Head of caudate nucleus (tissue), 42 donors: Measurements from ENCODE around the gene UQCRHL.

Experiments
- DNase-seq, 42 donors: peaks; one replicate each; pipeline versions ENCODE4 v3.0.0 to v3.0.0-alpha.2; 2020 to 2021; ENCODE audit warnings: mixed read lengths in 7 of 42
- intact Hi-C: fragments of 100-400 bp; cut with DNase I; formaldehyde crosslinking; loops from one replicate; pipeline ENCODE4 v1.15.0; 2022

The UQCRHL gene

DNA sequence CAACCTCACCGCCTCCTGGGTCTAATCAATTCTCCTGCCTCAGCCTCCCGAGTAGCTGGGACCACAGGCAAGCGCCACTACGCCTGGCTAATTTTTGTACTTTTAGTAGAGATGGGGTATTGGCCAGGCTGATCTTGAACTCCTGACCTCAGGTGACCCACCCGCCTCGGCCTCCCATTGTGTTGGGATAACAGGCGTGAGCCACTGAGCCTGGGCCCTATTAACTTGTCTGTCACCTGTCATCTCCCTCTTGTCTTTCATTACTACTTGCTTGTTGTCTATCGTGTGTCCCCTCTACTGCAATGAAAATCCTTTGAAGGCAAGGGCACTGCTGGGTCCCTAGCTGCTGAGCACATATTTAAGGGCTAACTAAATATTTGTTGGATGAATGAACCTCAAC, 3.4 kb downstream of the UQCRHL start:
- DNase-seq: no peak
- intact Hi-C loops: no loop called here

DNA sequence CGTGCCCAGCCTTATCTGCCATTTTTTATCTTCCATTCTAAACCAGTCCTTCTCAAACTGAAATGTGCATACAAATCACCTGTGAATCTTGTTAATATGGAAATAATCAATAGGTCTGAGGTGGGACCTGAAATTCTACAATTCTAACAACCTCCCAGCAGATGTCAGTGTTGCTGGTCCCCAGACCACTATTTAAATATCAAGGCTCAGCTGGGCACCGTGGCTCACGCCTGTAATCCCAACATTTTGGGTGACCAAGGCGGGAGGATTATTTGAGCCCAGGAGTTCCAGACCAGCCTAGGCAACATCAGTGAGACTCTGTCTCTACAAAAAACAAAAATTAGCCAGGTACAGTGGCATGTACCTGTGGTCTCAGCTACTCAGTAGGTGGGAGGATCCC, 4.1 kb downstream of the UQCRHL start:
- DNase-seq: peak in 3 of 42 donors; percentile 28 to 45 (median 32)
- intact Hi-C loops: no loop called here

GRCh38 chr1:15802234-15802965, 5.0 kb downstream of the UQCRHL start:
- intact Hi-C loops: no loop called here
- DNase-seq: no peak

GRCh38 chr1:15799928-15800835, 7.3 kb downstream of the UQCRHL start:
- intact Hi-C loops: loop anchor here (10.0 kb wide), 2 partner anchors 195 to 255 kb away; no protein-coding TSS in a partner anchor
- no peak for DNase-seq

- peak in 17 of 42 donors; percentile 9 to 65 (median 24) for DNase-seq
- intact Hi-C loops: loop anchor here (10.0 kb wide), 2 partner anchors 196 to 256 kb away; no protein-coding TSS in a partner anchor
Measured at GRCh38 chr1:15799004-15799867, 8.2 kb downstream of the UQCRHL start.

DNA sequence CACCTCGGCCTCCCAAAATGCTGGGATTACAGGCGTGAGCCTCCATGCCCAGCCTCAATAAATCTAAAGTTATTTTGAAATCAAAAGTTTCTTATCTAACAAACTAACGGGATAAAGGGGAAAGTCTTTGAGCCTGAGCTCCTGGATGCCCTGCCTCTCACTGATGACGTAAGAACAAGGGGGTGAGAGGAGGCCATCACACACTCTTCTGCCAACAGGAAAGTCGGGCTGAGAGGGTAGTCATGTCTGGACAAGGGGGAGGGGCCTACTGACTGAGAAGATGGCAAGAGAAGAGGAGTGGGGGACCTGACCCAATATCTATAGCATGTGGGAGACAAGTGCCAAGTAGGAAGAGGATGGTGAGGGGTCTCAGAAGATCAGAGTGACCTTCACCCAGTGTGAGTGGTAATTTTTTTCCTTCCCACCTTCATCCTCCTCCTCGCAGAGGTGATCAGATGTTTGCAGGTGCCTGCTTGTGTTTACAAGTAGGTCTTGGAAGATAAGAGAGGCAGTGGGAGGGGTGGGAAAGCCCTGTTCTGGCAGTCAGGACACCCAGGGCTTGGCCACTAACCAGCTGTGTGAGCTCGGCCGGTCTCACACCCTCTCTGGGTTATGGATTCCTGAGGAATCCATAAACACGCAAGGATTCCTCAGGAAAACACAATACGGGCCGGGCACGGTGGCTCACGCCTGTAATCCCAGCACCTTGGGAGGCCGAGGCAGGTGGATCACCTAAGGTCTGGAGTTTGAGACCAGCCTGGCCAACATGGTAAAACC, 9.6 kb downstream of the UQCRHL start:
- intact Hi-C loops: loop anchor here (10.0 kb wide), 2 partner anchors 197 to 257 kb away; no protein-coding TSS in a partner anchor
- no peak for DNase-seq

DNA sequence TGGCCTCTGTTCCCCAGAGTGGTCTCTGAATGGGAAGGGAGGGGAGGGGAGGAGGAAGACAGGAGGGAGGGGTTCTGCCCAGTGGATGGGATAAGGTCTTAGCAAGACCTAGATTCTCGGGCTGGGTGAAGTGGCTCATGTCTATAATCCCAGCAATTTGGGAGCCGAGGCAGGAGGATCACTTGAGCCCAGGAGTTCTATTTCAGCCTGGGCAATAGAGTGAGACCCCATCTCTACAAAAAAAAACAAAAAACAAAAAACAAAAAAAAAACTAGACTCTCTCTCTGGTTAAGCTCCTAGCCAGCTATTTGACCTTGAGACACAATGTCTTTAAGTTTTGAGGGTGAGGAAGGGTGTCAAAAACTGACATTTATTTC, 11.4 kb downstream of the UQCRHL start:
- intact Hi-C loops: loop anchor here (10.0 kb wide), 2 partner anchors 199 to 259 kb away; no protein-coding TSS in a partner anchor
- DNase-seq: no peak

DNA sequence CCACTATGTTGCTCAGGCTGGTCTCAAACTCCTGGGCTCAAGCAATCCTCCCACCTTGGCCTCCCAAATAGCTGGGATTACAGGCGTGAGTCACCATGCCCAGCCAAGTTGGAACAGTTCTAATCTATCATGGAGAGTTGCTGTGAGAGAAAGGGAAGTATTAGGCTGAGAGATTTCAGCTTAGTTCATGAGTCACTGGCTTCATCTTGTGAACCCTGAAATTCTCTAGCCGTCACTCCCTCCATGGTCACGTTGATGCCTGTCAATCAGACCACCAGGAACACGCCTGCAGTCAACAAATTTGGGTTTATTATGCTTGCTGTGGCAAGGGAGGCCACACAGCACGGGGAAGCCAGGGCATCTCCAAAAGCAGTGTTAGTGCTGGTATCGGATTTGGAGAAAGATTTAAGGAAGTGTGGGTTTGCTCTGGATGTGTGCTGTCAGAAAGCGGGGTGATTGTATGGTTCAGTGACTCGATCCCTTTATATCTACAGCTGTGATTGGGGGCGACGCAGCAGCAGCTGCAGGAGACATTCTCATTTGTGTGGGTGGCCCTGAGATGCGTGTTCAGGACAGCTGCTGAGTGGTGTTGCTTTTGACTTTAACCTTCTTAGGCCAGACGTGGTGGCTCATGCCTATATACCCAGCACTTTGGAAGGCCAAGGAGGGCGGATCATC, 18.7 kb downstream of the UQCRHL start:
- peak in 23 of 42 donors; percentile 7 to 67 (median 31) for DNase-seq
- intact Hi-C loops: no loop called here

GRCh38 chr1:15786581-15786980, 20.9 kb downstream of the UQCRHL start:
- peak in 2 of 42 donors; percentile 16 to 38 for DNase-seq
- intact Hi-C loops: no loop called here

DNA sequence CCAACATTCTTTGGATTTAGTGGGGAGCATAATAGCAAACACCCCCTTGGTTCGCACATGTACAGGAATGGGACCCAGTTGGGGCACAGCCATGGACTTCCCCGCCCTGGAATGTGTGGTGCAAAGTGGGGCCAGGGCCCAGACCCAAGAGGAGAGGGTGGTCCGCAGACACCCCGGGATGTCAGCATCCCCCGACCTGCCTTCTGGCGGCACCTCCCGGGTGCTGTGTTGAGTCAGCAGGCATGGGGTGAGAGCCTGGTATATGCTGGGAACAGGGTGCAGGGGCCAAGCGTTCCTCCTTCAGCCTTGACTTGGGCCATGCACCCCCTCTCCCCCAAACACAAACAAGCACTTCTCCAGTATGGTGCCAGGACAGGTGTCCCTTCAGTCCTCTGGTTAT, 21.8 kb downstream of the UQCRHL start:
- intact Hi-C loops: no loop called here
- DNase-seq: no peak

DNA sequence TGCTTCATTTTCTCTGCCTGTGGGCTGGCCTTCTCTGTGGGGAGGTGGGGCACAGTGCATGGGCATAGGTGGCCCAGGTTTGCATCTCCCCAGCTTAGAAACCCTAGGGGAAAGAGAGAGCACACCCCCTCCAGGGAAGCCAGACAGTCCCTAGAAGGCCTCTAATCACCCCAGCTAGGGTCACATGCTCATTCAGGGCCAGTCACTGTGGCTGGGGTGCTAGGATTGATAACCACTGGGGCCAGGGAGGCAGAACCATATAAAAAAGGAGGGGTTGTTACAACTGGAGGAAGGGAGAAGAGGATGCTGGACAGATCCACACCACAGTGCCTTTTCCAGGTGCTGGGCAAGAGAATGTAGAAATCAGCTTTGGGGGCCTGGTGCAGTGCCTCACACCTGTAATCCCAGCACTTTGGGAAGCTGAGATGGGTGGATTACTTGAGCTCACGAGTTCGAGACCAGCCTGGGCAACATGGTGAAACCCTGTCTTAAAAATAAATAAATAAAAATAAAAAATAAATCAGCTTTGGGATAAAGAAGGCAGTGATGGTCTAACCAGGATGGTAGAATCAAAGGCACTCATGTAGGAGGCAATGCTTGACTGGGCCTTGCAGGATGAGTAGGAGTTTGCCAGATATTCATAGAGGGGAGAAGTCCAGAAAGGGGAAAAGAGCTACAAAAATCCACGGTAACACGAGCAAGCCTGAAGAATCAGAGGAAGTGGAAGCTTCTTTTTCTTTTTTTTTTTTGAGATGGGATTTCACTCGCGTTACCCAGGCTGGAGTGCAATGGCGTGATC, 29.3 kb downstream of the UQCRHL start:
- intact Hi-C loops: no loop called here
- DNase-seq: no peak

DNA sequence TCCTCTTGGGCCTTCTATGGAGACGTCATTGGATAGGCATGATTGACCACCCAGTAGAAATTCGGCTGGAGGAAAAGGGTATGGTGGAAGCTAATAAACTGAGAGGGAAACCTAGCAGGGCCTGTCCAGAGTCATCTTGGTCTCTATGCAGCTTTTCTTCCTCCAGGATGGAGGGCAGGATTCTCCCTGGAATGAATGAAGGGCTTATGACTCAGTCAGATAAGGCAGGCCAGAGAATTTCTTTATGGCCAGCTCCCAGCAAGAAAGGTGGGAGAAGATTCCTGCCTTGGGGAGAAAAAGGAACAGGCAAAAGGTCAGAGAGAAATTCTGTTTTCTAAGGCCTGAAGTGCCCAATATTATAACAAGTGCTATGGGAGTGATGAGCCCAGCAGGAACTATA, 31.7 kb downstream of the UQCRHL start:
- intact Hi-C loops: no loop called here
- no peak for DNase-seq

- intact Hi-C loops: no loop called here
- no peak for DNase-seq
Measured at GRCh38 chr1:15771836-15772515, 35.5 kb downstream of the UQCRHL start.

DNA sequence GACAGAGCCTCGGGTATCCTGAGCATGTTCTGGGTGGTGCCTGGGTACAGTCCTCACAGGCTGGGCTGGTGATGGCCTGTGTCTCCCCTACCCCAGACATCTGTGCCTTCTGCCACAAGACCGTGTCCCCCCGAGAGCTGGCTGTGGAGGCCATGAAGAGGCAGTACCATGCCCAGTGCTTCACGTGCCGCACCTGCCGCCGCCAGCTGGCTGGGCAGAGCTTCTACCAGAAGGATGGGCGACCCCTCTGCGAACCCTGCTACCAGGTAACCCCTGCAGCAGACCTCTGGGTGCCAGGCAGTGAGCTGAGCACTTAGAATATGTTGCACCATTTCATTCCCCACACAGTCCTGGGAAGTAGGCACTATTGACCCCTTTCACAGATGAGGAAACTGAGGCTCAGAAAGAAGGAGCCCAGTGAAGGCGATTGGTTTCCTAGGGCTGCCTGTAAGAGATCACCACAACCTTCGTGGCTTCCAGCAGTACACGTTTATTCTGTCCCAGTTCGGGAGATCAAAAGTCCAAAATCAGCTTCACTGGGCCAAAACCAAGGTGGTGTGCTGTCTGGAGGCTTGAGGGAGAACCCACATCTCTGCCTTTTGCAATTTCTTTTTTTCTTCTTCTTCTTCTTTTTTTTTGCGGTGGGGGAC, 37.0 kb downstream of the UQCRHL start:
- DNase-seq: no peak
- intact Hi-C loops: no loop called here

DNA sequence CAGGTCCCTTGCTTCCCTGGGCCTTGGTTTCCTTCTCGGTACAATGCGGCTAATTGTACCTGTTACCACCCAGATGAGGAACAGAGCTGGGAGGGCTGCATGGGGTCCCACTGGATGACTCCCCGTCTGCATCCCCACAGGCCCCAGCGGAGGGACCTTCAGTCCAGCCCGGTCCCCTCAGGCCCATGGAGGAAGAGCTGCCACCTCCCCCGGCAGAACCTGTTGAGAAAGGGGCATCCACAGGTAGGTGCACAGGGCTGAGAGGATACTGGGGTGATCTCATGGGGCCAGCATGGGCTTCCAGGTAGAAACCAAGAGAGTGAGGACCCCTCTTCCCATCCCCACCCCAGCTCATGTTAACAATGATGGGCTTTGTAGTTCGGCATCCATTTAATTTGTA, 39.1 kb downstream of the UQCRHL start:
- DNase-seq: no peak
- intact Hi-C loops: no loop called here

DNA sequence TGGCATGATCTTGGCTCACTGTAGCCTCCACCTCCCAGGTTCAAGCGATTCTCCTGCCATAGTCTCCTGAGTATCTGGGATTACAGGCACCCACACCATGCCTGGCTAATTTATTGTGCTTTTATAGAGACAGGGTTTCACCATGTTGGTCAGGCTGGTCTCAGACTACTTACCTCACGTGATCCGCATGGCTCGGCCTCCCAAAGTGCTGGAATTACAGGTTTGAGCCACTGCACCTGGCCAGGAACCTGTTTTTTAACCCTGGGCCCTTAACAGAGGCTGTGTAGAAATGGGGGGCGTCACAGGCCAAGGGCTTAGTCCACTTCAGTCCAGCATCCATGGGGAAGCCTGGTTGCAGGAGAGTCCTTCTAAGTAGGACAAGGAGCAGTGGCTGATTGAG, 39.5 kb downstream of the UQCRHL start:
- intact Hi-C loops: no loop called here
- no peak for DNase-seq
